Kidney tubule cell (primary cell): ENCODE measurements around the gene BRAF.
"Not testable (repeated sequence)": the region's sequence is repeated elsewhere in the genome, so short reads cannot be mapped to it uniquely, and the experiment has no call there.

Experiments
- DNase-seq: peaks from one replicate; pipeline ENCODE4 v3.0.0-alpha.2; 2018; ENCODE audit warnings: low spot score

The BRAF gene

DNA sequence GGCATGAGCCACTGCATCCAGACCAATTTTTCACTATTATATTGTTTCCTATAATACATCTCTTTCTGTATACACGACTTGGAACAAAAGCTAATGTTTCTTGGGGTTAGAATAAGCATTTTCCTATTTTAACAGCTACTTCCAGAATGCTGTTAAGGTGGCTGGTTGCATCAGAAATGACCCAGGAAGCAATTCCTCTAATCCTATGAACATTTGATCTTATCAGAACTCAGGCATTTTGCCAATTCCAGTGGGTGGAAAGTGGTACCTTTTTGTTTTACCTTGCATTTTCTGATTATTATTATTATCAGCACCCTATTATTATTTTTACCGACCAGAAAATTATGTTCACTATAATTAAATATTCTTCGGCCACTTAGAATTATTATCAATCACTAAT is 154.9 kb downstream of the BRAF start:
- no peak for DNase-seq

DNA sequence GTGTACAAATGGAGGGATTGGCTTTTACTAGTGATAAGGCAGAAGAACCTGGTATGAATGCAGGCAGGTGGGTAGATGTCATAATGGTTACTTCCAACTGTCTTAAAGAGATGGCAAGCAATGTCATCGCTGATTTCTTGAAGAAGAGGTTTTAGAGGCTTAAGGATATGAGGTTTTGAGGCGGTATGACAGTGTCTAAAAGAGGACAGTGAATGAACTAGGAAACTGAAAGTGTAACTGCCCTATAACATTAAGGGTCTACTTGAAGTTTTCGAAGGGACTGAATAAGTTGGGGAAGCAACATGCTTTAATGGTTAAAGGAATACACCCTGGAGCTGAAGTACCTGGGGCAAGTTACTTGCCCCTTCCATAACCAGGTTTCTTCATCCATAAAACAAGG is 157.3 kb downstream of the BRAF start:
- no peak for DNase-seq

- DNase-seq, result not testable (repeated sequence)
Observed at GRCh38 chr7:140765441-140765840, 159.3 kb downstream of the BRAF start.

DNA sequence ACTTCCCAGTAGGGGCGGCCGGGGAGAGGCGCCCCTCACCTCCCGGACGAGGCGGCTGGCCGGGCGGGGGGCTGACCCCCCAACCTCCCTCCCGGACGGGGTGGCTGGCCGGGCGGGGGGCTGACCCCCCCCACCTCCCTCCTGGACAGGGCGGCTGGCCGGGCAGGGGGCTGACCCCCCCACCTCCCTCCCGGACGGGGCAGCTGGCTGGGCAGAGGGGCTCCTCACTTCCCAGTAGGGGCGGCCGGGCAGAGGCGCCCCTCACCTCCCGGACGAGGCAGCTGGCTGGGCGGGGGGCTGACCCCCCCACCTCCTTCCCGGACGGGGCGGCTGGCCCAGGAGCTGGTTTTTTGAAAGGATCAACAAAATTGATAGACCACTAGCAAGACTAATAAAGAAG is 161.6 kb downstream of the BRAF start:
- not testable (repeated sequence) for DNase-seq

GRCh38 chr7:140761375-140761774 is 163.4 kb downstream of the BRAF start:
- DNase-seq, result not testable (repeated sequence)

- DNase-seq, result no peak
Observed at GRCh38 chr7:140754506-140754905, 170.2 kb downstream of the BRAF start.

DNA sequence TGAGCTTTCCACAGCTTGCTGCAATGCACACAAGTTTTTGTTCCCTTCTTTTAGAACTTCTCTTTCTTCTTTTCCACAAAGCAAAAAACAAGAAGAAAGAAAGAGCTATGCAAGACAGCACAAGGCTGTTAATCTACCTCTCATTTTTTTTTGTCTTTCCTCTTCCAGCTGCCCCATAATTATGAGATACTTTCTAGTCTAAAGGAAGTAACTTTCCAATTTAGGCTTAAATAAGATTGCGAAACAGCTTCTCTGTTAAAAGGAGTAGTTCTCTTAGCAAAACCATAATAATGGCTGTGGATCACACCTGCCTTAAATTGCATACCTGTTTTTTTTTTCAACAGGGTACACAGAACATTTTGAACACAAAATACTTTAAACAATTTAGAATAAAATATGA is 172.2 kb downstream of the BRAF start:
- no peak for DNase-seq

DNA sequence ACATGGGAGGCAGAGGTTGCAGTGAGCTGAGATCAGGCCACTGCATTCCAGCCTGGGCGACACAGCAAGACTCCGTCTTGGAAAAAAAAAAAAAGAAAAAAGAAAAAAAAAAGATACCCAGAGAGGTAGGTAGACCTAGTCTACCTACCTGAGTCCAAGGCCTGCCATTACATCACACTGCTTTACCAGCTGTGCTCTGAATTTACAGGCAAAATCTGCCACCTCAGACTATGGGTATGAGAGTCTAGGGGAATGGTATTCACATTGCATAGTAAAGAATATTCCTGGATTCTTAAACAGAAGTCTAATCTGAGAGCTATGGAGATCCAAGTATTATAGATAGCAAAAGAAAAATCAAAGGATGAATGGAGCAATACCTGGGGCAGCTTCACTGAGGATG is 178.0 kb downstream of the BRAF start:
- DNase-seq, result no peak

GRCh38 chr7:140745266-140746058 is 179.3 kb downstream of the BRAF start:
- DNase-seq, result no peak

GRCh38 chr7:140744005-140744404 is 180.7 kb downstream of the BRAF start:
- DNase-seq, result no peak

- not testable (repeated sequence) for DNase-seq
Observed at GRCh38 chr7:140743255-140743654, 181.5 kb downstream of the BRAF start.

DNA sequence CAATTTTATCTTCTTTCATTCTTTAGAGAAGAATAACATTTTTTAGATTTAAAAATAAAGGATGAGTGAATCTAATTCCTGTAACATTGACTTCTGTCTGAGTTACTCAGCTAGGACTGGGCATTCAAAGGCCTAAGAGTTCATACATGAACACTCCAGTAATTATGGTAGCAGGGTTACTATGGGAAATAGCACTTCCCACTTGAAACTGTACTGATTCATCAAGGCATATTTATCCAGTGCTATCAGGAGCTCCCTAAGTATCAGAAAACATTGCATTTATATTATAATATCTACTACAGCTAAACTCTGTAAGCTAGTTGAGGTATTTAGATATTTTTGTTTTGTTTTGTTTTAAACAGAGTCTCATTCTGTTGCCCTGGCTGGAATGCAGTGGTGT is 186.4 kb downstream of the BRAF start:
- no peak for DNase-seq

GRCh38 chr7:140734729-140735128 is 190.0 kb downstream of the BRAF start:
- no peak for DNase-seq

DNA sequence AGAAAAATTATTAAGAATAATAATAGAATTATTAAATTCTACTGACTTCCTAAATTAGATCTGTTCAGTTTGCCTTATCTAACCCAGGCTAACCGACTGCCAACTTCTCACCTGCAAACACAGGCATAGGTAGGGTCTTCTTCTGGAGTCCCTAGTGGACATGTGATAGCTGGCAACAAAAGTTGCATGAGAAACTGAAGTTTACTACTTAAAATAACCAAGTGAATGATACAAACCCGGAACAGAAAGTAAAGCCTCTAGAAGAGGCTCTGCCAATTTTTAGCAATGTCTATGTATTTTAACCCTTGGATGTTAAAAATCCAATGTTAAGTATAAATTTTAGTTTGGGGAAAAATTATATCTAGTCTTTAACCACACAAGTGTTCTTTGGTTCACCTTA is 190.6 kb downstream of the BRAF start:
- no peak for DNase-seq

DNA sequence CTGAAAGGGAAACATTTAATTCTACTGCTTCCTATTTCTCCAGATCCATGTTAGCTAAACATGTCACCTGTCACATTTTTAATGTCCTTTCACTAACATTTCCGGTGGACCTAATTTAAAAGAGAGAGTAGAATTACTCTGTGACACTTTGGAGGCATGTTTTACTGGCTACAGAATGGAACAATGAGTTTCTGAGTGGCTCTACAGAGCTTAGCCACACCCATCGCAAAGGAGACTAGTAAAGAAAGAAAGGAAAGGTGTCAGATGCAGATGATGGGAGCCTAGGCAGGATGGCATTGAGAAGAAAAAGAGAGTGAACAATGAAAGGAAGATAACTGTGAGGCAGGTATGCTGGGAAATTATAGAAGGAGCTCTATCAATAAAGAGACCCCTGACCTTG is 192.3 kb downstream of the BRAF start:
- no peak for DNase-seq

GRCh38 chr7:140726281-140726680 is 198.4 kb downstream of the BRAF start:
- DNase-seq, result peak; percentile 39

DNA sequence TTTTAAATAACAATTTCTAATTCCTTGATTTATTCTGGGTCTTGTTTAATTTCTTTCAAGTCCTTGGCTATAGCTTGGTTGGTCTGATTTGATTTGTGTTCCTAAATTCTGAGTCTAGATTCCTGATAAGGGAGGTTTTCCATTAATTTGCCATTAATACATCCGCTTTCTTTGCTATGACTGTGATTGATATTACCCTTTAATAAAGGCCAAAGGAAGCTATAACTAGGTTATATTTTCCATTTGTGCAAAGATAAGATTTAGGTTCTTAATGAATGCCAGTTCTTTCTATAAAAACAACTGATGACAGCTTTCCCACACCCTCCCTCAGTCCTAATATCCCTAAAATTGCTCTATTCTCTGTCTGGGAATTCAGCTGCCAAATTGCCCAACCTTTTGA is 200.0 kb downstream of the BRAF start:
- no peak for DNase-seq

- DNase-seq, result no peak
Observed at GRCh38 chr7:140723574-140723973, 201.2 kb downstream of the BRAF start.

DNA sequence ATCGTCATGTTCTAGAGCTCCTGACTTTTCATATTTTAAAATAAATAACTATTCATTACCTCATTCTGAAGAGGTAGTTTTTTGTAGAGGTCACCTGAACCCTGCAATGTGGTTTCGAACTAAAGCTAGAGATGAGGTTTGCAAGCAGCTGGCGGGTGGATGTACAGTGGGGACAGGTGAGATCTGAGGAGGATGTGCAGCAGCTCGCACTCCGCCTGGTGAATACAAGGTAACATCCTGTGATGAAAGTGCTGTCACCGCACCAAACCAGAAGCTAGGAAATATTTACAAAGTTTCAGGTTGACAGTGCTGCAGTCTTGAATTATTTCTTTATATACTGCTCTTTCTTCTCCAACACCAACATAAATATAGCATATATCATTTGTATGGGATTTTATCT is 201.7 kb downstream of the BRAF start:
- DNase-seq, result no peak

DNA sequence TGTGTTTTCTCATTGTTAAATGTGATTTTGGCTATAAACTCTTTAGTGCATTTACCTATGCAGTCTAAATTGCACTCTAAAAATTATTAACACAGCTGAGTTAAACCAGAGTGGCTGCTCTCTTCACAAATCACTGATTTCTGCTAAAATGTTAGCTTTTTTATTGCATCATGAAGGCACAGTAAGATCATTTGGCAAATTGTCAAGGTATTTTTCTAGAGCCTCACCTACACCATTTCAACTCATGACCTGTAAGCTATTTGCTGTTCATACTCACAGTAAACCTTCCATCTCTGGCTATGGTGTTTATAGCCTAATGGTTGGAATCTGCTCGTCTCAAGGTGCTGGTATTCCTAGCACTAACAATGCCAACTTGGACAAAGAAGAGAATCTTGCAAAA is 202.5 kb downstream of the BRAF start:
- DNase-seq, result peak; percentile 74

GRCh38 chr7:140719721-140720120 is 205.0 kb downstream of the BRAF start:
- peak; percentile 58 for DNase-seq

DNA sequence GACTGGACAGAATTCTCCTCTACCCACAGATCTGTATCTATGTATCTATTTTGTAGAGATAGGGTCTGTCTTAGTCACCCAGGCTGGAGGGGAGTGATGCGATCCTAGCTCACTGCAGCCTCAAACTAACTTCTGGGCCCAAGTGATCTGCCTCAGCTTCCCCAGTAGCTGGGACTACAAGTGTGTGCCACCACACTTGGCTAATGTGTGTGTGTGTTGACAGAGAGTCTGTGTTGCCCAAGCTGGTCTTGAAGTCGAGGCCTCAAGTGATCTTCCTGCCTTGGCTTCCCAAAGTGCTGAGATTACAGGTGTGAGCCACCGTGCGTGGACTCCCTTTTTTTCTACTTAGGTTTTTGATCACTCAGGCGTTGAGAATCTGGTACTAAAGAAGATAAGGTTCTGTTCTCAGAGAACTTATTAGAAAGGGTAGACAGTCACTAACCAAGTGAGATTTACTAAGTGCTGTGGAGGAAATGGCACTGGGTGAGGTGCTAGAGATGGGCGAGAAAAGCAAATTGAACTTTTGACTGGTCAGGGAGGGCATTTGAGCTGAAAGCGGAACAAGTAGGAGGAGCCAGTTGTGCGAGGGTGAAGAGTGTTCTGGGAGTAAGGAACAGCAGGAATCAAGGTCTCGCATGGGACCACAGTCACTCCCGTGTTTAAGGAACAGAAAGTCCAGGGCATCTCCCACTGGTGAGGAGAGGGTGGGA is 210.2 kb downstream of the BRAF start:
- no peak for DNase-seq

DNA sequence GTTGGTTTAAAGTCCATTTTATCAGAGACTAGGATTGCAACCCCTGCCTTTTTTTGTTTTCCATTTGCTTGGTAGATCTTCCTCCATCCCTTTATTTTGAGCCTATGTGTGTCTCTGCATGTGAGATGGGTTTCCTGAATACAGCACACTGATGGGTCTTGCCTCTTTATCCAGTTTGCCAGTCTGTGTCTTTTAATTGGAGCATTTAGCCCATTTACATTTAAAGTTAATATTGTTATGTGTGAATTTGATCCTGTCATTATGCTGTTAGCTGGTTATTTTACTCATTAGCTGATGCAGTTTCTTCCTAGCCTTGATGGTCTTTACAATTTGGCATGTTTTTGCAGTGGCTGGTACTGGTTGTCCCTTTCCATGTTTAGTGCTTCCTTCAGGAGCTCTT is 212.3 kb downstream of the BRAF start:
- not testable (repeated sequence) for DNase-seq

GRCh38 chr7:140708764-140709163 is 216.0 kb downstream of the BRAF start:
- DNase-seq, result not testable (repeated sequence)
